ENCODE results near the gene ZNF69.
"Not testable (repeated sequence)": the region's sequence is repeated elsewhere in the genome, so short reads cannot be mapped to it uniquely, and the experiment has no call there.

Gene ZNF69

GRCh38 chr19:11902228-11902627 is 14.6 kb downstream of the ZNF69 start:
- no peak for DNase-seq

GRCh38 chr19:11905928-11906327 is 18.3 kb downstream of the ZNF69 start:
- DNase-seq = no peak

GRCh38 chr19:11911937-11912336 is 24.4 kb downstream of the ZNF69 start:
- not testable (repeated sequence) for DNase-seq

GRCh38 chr19:11914417-11915051 is 27.0 kb downstream of the ZNF69 start:
- not testable (repeated sequence) for DNase-seq

- no peak for DNase-seq
These were observed 34.4 kb downstream of the ZNF69 start for GRCh38 chr19:11921852-11922495.

GRCh38 chr19:11924886-11925650 is 37.5 kb downstream of the ZNF69 start, which contains the start of gene ZNF700:
Gene ZNF700 (plus strand): TSS chr19:11925107. CDS start chr19:11925211, 104 bp downstream.
- peak; percentile 72 to 84 (median 82) for DNase-seq

- DNase-seq = not testable (repeated sequence)
These were observed 38.1 kb downstream of the ZNF69 start for GRCh38 chr19:11925651-11926187.

- DNase-seq = no peak
These were observed 39.6 kb downstream of the ZNF69 start for GRCh38 chr19:11927227-11927626.

GRCh38 chr19:11931051-11931450 is 43.5 kb downstream of the ZNF69 start:
- DNase-seq = no peak

- DNase-seq = no peak
These were observed 43.9 kb downstream of the ZNF69 start for GRCh38 chr19:11931513-11931912.

- not testable (repeated sequence) for DNase-seq
These were observed 48.2 kb downstream of the ZNF69 start for GRCh38 chr19:11935829-11936228.

- DNase-seq = not testable (repeated sequence)
These were observed 50.8 kb downstream of the ZNF69 start for GRCh38 chr19:11938383-11938782.

- not testable (repeated sequence) for DNase-seq
These were observed 53.8 kb downstream of the ZNF69 start for GRCh38 chr19:11941361-11941887.

GRCh38 chr19:11942008-11942842 is 54.6 kb downstream of the ZNF69 start:
- DNase-seq = no peak

GRCh38 chr19:11942843-11943108 is 55.2 kb downstream of the ZNF69 start:
- DNase-seq = no peak

GRCh38 chr19:11944656-11945055 is 57.1 kb downstream of the ZNF69 start:
- DNase-seq = no peak

GRCh38 chr19:11948646-11949045 is 61.1 kb downstream of the ZNF69 start:
- DNase-seq = no peak

- DNase-seq = no peak
These were observed 61.6 kb downstream of the ZNF69 start for GRCh38 chr19:11949201-11949600.

GRCh38 chr19:11949614-11950080 is 62.1 kb downstream of the ZNF69 start:
- not testable (repeated sequence) for DNase-seq

GRCh38 chr19:11950312-11950711 is 62.7 kb downstream of the ZNF69 start:
- no peak for DNase-seq
